ENCODE measurements around the gene MRPL43.

The MRPL43 gene

GRCh38 chr10:100962351-100963080, 24.8 kb downstream of the MRPL43 start:
- DNase-seq, result no peak

GRCh38 chr10:100960251-100960650, 27.0 kb downstream of the MRPL43 start:
- DNase-seq, result no peak

- DNase-seq, result no peak
Observed at GRCh38 chr10:100948916-100949315, 38.4 kb downstream of the MRPL43 start.

GRCh38 chr10:100945754-100946153, 41.5 kb downstream of the MRPL43 start:
- DNase-seq, result no peak

- DNase-seq, result no peak
Observed at GRCh38 chr10:100943508-100943907, 43.8 kb downstream of the MRPL43 start.

- DNase-seq, result no peak
Observed at GRCh38 chr10:100942229-100942628, 45.1 kb downstream of the MRPL43 start.

GRCh38 chr10:100939763-100940344, 47.4 kb downstream of the MRPL43 start:
- no peak for DNase-seq
